GM10248 (cell line): ENCODE results near the gene FEM1C.
A peak's percentile ranks its signal among the peaks of the same experiment; 100 is the strongest.

Experiments used
- CTCF ChIA-PET: fragments of 300-600 bp; sonication (Branson Sonifier 250); formaldehyde crosslinking; extraction: SDS; loops from one replicate; lab custom pipeline; 2021; ENCODE audit warnings: antibody characterized with exemption; lab: Yijun Ruan, JAX
- POLR2A ChIA-PET: fragments of 350-650 bp; sonication (Branson Sonifier 250); formaldehyde crosslinking; extraction: SDS; loops from one replicate; lab custom pipeline; 2020; ENCODE audit warnings: antibody characterized with exemption; lab: Yijun Ruan, JAX
- DNase-seq: peaks from one replicate; pipeline ENCODE4 v3.0.0; 2012; ENCODE audit errors: extremely low spot score
- CTCF ChIP-seq: IDR thresholded peaks from 2 replicates; pipeline ENCODE4 v1.5.1; 2012; ENCODE audit warnings: mild to moderate bottlenecking, low read depth; ENCODE audit errors: extremely low read depth, missing control alignments, control extremely low read depth

Gene FEM1C

GRCh38 chr5:115583474-115583873, 38.9 kb upstream of the FEM1C start:
- DNase-seq: no peak
- ChIA-PET POLR2A (interaction anchor here (0.6 kb wide), 1 partner anchor 9 kb away, joined by 5 read pairs; no protein-coding TSS in a partner anchor), CTCF (interaction anchor here (0.9 to 2.7 kb wide), 4 partner anchors 9 to 274 kb away, joined by 3 to 17 read pairs (median 4); no protein-coding TSS in a partner anchor)
- no peak for TF ChIP-seq CTCF

GRCh38 chr5:115580941-115581340, 36.4 kb upstream of the FEM1C start:
- CTCF ChIA-PET: interaction anchor here (1.0 to 2.5 kb wide), 5 partner anchors 9 to 284 kb away, joined by 3 to 8 read pairs (median 4); partner anchors contain the start of gene CCDC112
- POLR2A ChIA-PET: no interaction called here
- TF ChIP-seq CTCF: no peak
- no peak for DNase-seq

- TF ChIP-seq CTCF: no peak
- ChIA-PET POLR2A (no interaction called here), CTCF (interaction anchor here (3.9 to 9.9 kb wide), 2 partner anchors 13 to 271 kb away, joined by 12 to 111 read pairs; no protein-coding TSS in a partner anchor)
- DNase-seq: peak; percentile 38
Measured at GRCh38 chr5:115579747-115580173, 35.2 kb upstream of the FEM1C start.

GRCh38 chr5:115579216-115579615, 34.6 kb upstream of the FEM1C start:
- ChIA-PET CTCF (interaction anchor here (1.0 to 9.9 kb wide), 4 partner anchors 9 to 270 kb away, joined by 3 to 111 read pairs (median 12); no protein-coding TSS in a partner anchor), POLR2A (no interaction called here)
- no peak for DNase-seq
- TF ChIP-seq CTCF: no peak

GRCh38 chr5:115578657-115579056, 34.1 kb upstream of the FEM1C start:
- peak; percentile 45 for DNase-seq
- no peak for TF ChIP-seq CTCF
- CTCF ChIA-PET: interaction anchor here (1.0 to 9.9 kb wide), 4 partner anchors 9 to 269 kb away, joined by 3 to 111 read pairs (median 12); no protein-coding TSS in a partner anchor
- POLR2A ChIA-PET: interaction anchor here (1.4 kb wide), 1 partner anchor 23 kb away, joined by 4 read pairs; no protein-coding TSS in a partner anchor

GRCh38 chr5:115577741-115578140, 33.2 kb upstream of the FEM1C start:
- DNase-seq: no peak
- CTCF ChIA-PET: interaction anchor here (1.5 to 9.9 kb wide), 7 partner anchors 9 to 269 kb away, joined by 3 to 111 read pairs (median 5); no protein-coding TSS in a partner anchor
- TF ChIP-seq CTCF: no peak
- POLR2A ChIA-PET: interaction anchor here (1.4 kb wide), 1 partner anchor 24 kb away, joined by 4 read pairs; no protein-coding TSS in a partner anchor
